Erythroblast (primary cell): Measurements from ENCODE around the gene ZC3H8.

ENCODE experiments used
- GATA1 ChIP-seq: IDR thresholded peaks from 2 replicates; pipeline ENCODE4 v1.6.1; 2011; ENCODE audit warnings: low read depth, mild to moderate bottlenecking, control low read depth, low read length, moderate library complexity
- POLR2A ChIP-seq: IDR thresholded peaks from 2 replicates; pipeline ENCODE4 v1.6.1; 2011; ENCODE audit warnings: mild to moderate bottlenecking, low read length

- TF ChIP-seq POLR2A (no peak), GATA1 (no peak)
These were observed 91.3 kb downstream of the ZC3H8 start for GRCh38 chr2:112163541-112163981.
